HL-60 (cell line): ENCODE measurements around the gene TIMM50.
A peak's percentile ranks its signal among the peaks of the same experiment; 100 is the strongest.

ENCODE experiments used
- DNase-seq, 2 experiments: peaks; one replicate each; pipeline ENCODE4 v3.0.0-alpha.2; 2010 to 2020; ENCODE audit warnings: low read depth in 1 of 2, low spot score in 1 of 2
- H3K27ac ChIP-seq: fragments of 250-450 bp; sonication (Bioruptor Pico); replicated peaks from 2 replicates; pipeline ENCODE4 v1.5.1; 2020; ENCODE audit warnings: mild to moderate bottlenecking, moderate library complexity
- H3K27me3 ChIP-seq: fragments of 250-450 bp; sonication (Bioruptor Pico); 2 replicates; pipeline ENCODE4 v1.5.1; 2021; ENCODE audit warnings: mild to moderate bottlenecking, moderate library complexity; ENCODE audit not compliant: insufficient read depth, poor library complexity, severe bottlenecking
- H3K4me3 ChIP-seq: replicated peaks from 2 replicates; pipeline ENCODE4 v1.5.1; 2011; ENCODE audit warnings: mild to moderate bottlenecking, control low read depth, low read length; ENCODE audit not compliant: insufficient read depth
- CTCF ChIP-seq: IDR thresholded peaks from one replicate; pipeline ENCODE4 v1.5.1; 2011; ENCODE audit warnings: low read length, control low read depth, inconsistent platforms; ENCODE audit not compliant: insufficient read depth
- GABPA ChIP-seq: IDR thresholded peaks from 2 replicates; pipeline ENCODE4 v1.6.1; 2012; ENCODE audit warnings: low read depth
- POLR2AphosphoS5 ChIP-seq: IDR thresholded peaks from 2 replicates; pipeline ENCODE4 v1.6.1; 2012; ENCODE audit warnings: low read depth
- REST ChIP-seq: IDR thresholded peaks from 2 replicates; pipeline ENCODE4 v1.6.1; 2012; ENCODE audit warnings: low read depth; ENCODE audit not compliant: insufficient replicate concordance
- SPI1 ChIP-seq: IDR thresholded peaks from 2 replicates; pipeline ENCODE4 v1.6.1; 2012; ENCODE audit warnings: low read depth, mild to moderate bottlenecking, borderline replicate concordance

The TIMM50 gene

GRCh38 chr19:39531834-39532232 lies 51.2 kb downstream of the TIMM50 start:
- Histone ChIP-seq H3K27me3 (no peaks in the 10 kb centered on the region), H3K27ac (peak overlapping the region; percentile 68), H3K4me3 (peak overlapping the region; percentile 88)
- TF ChIP-seq SPI1 (no peak), GABPA (no peak), POLR2AphosphoS5 (no peak), REST (no peak), CTCF (no peak)
- no peak for DNase-seq

- DNase-seq, result peak; percentile 90 to 94
- peak within 1 kb of the TSS; percentile 88 for H3K4me3 ChIP-seq
- no peak for TF ChIP-seq REST
- TF ChIP-seq GABPA, result no peak
- peak; percentile 99 for TF ChIP-seq CTCF
- TF ChIP-seq SPI1, result no peak
- TF ChIP-seq POLR2AphosphoS5, result no peak; the same call in 1 of the 2 replicates
- H3K27ac ChIP-seq, result peak within 1 kb of the TSS; percentile 68
- H3K27me3 ChIP-seq, result no peaks in the 10 kb centered on the region
Measured at GRCh38 chr19:39532233-39533002, 51.8 kb downstream of the TIMM50 start, which contains the start of gene EID2B. EID2B (minus strand) TSS chr19:39532852; CDS start chr19:39532802, 50 bp downstream.

GRCh38 chr19:39533003-39533512 lies 52.4 kb downstream of the TIMM50 start:
- no peak overlapping the region for H3K4me3 ChIP-seq
- no peak overlapping the region for H3K27ac ChIP-seq
- H3K27me3 ChIP-seq, result no peaks in the 10 kb centered on the region
- no peak for DNase-seq
- TF ChIP-seq CTCF (no peak), GABPA (no peak), POLR2AphosphoS5 (no peak), SPI1 (no peak), REST (no peak)
